GM12874 (cell line): Measurements from ENCODE around the gene PRKCH.

Experiments
- TF ChIP-seq, protein P1 (sequence below): IDR thresholded peaks from 2 replicates; pipeline ENCODE4 v1.5.1; 2011; ENCODE audit warnings: low read depth, mild to moderate bottlenecking, control low read depth, low read length, moderate library complexity; ENCODE audit not compliant: insufficient read depth

The PRKCH gene

DNA sequence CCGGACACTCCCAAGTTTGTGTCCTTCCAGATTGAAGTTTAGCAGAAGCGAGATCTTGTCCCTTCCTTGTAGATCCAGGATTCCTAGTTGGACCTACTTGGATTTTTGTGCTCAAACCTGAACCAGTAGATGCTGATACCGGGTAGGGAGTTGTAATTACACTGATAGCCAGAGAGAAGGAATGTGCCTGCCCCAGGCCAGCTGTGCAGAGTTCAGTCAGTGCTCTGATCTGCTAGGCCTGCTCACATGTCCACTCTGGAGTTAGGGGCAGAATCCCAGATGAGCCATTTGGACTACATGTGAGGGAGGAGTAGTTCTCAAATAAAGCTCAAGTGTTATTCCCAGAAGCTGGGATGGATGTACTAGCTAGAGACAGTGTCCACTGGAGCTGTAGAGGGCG lies 65.7 kb downstream of the PRKCH start:
- TF ChIP-seq, protein P1, sequence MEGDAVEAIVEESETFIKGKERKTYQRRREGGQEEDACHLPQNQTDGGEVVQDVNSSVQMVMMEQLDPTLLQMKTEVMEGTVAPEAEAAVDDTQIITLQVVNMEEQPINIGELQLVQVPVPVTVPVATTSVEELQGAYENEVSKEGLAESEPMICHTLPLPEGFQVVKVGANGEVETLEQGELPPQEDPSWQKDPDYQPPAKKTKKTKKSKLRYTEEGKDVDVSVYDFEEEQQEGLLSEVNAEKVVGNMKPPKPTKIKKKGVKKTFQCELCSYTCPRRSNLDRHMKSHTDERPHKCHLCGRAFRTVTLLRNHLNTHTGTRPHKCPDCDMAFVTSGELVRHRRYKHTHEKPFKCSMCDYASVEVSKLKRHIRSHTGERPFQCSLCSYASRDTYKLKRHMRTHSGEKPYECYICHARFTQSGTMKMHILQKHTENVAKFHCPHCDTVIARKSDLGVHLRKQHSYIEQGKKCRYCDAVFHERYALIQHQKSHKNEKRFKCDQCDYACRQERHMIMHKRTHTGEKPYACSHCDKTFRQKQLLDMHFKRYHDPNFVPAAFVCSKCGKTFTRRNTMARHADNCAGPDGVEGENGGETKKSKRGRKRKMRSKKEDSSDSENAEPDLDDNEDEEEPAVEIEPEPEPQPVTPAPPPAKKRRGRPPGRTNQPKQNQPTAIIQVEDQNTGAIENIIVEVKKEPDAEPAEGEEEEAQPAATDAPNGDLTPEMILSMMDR, result no peak

DNA sequence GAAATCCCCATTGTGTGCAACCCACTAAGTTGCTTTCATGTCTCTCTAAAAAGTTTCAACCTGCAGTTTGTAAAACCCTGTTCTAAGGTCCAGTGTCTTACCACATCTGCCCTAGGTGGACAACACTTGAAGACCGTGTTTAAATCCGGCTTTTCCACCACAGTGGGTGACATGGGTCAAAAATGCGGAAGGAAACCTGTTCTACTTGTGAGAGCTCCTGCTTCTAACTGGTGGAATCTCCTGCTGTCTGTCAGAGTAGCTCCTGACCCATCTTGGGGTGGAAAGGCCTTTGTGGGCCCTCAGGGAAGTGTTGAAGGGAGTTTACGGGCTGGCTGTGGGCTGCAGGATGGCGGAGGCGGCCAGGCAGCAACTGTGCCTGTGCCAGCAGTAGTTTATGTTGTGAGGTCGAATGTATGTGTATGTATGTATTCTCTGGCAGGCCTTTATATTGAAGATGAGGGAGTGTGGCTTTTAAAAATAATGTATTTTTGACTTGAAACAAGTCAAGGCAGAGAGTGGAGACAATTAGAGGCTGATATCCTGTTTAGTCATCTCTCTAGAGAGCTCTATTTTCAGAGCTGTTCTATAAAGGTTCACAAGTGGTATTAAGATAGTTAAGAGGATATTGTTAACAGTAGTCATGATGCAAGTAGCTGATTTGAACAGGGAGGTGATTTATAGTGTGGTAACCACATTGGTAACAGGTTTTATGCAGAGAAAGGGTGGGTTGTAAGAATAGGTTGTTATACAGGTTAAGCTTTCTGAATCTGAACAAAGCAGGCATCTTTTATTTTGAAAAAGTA lies 67.0 kb downstream of the PRKCH start:
- TF ChIP-seq, protein P1, result no peak

DNA sequence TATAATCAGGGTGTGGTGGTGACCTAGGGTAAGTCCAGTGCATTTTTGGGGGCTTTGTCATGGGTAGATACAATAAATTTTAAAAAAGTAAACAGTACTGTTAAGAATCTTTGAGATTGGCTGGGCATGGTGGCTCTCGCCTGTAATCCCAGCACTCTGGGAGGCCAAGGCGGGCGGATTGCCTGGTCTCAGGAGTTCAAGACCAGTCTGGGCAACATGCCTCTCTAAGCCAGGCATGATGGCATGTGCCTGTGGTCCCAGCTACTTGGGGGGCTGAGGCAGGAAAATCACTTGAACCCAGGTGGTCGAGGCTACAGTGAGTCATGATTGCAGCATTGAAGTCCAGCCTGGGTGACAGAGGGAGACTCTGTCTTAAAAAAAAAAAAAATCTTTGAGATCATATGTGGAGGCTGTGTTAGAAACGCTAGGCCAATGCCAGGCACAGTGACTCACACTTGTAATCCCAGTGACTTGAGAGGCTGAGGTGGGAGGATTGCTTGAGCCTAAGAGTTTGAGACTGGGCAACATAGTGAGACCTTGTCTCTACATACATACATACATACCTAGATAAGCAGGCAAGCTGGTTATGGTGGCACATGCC lies 67.7 kb downstream of the PRKCH start:
- TF ChIP-seq, protein P1, result no peak

DNA sequence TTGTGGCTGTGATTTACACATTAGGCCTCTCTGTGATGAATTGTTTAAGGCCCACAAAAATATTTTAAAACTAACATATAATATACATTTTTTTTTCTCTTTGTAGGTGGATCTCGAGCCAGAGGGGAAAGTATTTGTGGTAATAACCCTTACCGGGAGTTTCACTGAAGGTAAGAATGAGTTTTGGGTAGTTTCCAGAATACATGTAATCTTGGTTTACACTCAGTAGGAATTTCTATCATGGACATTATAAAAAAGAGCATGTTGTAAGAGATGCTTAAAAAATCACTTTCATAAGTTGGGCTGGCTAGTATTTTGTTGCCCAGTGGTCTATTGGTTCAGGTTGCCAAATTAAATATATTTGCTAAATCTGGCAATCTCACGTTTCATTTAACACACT lies 69.7 kb downstream of the PRKCH start:
- TF ChIP-seq, protein P1, result no peak

DNA sequence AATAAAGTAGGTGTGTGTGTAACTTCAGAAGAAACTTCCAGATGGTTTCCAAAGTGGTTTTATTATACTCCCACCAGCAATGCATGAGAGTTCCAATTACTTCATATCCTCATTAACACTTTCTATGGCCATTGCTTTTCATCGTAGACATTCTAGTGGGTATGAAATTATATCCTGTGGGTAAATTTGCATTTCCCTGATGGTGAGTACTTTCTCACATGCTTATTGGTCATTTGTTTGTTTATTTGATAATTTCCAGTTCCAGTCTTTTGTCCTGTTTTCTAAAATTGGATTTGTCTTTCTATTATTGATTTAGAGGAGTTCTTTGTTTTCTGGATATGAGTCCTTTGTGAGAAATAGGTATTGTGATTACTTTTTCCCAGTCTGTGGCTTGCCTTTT lies 70.9 kb downstream of the PRKCH start:
- TF ChIP-seq, protein P1, result no peak

DNA sequence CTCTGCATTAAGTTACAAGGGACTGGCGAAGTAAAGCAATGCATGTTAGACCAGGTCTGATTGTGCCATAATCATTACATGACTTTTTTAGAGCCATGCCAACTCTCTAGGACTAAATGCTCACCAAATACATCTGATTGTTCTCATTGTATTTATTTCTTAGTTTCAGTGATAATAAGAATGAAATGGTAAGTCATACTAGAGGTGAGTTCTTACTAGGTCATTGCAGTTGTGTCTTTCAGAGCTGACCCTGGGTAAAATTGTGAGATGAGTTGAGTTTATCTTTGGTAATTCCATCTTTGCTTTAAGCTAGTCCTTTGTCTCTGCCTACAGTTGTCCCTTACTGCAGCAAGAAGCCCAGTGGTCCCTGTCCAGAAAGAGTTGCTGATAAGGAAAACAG lies 73.2 kb downstream of the PRKCH start:
- TF ChIP-seq, protein P1, result no peak

DNA sequence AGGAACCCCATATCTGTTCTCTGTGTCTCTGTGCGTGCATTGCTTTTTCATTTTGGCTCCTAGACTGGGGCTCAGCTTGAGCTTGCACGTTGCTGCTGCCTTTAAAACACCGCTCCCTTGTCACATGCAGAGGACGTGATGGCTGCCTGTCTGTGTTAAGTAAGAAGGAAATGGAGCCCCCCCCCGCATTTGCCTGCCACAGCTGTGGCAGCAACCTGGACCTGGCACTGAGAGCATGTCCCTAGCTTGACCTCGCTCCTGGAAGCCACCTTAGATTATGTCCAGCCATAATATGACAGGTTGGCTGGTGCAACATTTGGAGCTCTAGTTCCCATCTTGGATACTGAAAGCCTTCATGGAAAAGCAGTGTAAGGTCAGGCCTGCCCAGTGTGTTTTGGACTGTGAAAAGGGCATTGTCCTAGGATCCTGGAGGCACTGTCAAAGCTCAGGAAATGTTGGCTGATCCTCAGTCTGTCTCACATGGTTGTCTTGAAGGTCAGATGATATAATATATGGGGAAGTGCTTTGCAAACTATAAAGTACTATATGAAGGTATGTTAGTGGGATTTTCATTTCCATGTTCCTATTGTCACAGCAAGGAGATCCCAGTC lies 73.8 kb downstream of the PRKCH start:
- TF ChIP-seq, protein P1, result no peak
